Measurements from ENCODE around the gene PPM1B.

The PPM1B gene

GRCh38 chr2:44167311-44167907 lies 1.3 kb upstream of the PPM1B start (continued):
- TF ChIP-seq, protein P1, sequence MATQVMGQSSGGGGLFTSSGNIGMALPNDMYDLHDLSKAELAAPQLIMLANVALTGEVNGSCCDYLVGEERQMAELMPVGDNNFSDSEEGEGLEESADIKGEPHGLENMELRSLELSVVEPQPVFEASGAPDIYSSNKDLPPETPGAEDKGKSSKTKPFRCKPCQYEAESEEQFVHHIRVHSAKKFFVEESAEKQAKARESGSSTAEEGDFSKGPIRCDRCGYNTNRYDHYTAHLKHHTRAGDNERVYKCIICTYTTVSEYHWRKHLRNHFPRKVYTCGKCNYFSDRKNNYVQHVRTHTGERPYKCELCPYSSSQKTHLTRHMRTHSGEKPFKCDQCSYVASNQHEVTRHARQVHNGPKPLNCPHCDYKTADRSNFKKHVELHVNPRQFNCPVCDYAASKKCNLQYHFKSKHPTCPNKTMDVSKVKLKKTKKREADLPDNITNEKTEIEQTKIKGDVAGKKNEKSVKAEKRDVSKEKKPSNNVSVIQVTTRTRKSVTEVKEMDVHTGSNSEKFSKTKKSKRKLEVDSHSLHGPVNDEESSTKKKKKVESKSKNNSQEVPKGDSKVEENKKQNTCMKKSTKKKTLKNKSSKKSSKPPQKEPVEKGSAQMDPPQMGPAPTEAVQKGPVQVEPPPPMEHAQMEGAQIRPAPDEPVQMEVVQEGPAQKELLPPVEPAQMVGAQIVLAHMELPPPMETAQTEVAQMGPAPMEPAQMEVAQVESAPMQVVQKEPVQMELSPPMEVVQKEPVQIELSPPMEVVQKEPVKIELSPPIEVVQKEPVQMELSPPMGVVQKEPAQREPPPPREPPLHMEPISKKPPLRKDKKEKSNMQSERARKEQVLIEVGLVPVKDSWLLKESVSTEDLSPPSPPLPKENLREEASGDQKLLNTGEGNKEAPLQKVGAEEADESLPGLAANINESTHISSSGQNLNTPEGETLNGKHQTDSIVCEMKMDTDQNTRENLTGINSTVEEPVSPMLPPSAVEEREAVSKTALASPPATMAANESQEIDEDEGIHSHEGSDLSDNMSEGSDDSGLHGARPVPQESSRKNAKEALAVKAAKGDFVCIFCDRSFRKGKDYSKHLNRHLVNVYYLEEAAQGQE (tag by site-specific recombination; IDR thresholded peaks at IDR 0.05), result 0 out of 2 replicates have a peak, but pooled peaks have one; percentile 27
- TF ChIP-seq ZNF292 (tag by site-specific recombination; IDR thresholded peaks at IDR 0.05; ENCODE audit: borderline replicate concordance, low read depth) (no peak), ZNF335 (tag by site-specific recombination; conservative IDR thresholded peaks at IDR 0.05) (peak; percentile 62; the same call in 1 of the 2 replicates), ZNF266 (tag by site-specific recombination; IDR thresholded peaks at IDR 0.05; ENCODE audit: low read depth) (no peak), IKZF3 (tag by site-specific recombination; IDR thresholded peaks at IDR 0.05) (peak; percentile 60), ZNF121 (tag by site-specific recombination; IDR thresholded peaks at IDR 0.05) (no peak), ZNF843 (tag by site-specific recombination; IDR thresholded peaks at IDR 0.05) (no peak), ZBTB21 (tag by site-specific recombination; IDR thresholded peaks at IDR 0.05) (no peak), ZEB2 (tag by site-specific recombination; IDR thresholded peaks at IDR 0.05) (peak; percentile 85), ZNF174 (tag by site-specific recombination; IDR thresholded peaks at IDR 0.05) (no peak), ZFP69B (tag by site-specific recombination; IDR thresholded peaks at IDR 0.05) (no peak), KLF16 (tag by site-specific recombination; IDR thresholded peaks at IDR 0.05) (no peak), ZNF530 (tag by site-specific recombination; IDR thresholded peaks at IDR 0.05; ENCODE audit: low read depth) (no peak), ZNF274 (IDR thresholded peaks at IDR 0.05; ENCODE audit: low read length) (no peak), ZNF274 (tag by site-specific recombination; IDR thresholded peaks at IDR 0.05; ENCODE audit: borderline replicate concordance) (no peak), ZNF138 (tag by site-specific recombination; IDR thresholded peaks at IDR 0.05; ENCODE audit: borderline replicate concordance) (no peak), GLIS1 (tag by site-specific recombination; IDR thresholded peaks at IDR 0.05) (no peak), ZNF23 (tag by site-specific recombination; IDR thresholded peaks at IDR 0.05; ENCODE audit: borderline replicate concordance) (no peak), ZNF571 (tag by site-specific recombination; IDR thresholded peaks at IDR 0.05) (no peak), ZNF658 (tag by site-specific recombination; IDR thresholded peaks at IDR 0.05) (no peak), ZNF792 (tag by site-specific recombination; IDR thresholded peaks at IDR 0.05) (peak; percentile 83)
- TF ChIP-seq, protein P2, sequence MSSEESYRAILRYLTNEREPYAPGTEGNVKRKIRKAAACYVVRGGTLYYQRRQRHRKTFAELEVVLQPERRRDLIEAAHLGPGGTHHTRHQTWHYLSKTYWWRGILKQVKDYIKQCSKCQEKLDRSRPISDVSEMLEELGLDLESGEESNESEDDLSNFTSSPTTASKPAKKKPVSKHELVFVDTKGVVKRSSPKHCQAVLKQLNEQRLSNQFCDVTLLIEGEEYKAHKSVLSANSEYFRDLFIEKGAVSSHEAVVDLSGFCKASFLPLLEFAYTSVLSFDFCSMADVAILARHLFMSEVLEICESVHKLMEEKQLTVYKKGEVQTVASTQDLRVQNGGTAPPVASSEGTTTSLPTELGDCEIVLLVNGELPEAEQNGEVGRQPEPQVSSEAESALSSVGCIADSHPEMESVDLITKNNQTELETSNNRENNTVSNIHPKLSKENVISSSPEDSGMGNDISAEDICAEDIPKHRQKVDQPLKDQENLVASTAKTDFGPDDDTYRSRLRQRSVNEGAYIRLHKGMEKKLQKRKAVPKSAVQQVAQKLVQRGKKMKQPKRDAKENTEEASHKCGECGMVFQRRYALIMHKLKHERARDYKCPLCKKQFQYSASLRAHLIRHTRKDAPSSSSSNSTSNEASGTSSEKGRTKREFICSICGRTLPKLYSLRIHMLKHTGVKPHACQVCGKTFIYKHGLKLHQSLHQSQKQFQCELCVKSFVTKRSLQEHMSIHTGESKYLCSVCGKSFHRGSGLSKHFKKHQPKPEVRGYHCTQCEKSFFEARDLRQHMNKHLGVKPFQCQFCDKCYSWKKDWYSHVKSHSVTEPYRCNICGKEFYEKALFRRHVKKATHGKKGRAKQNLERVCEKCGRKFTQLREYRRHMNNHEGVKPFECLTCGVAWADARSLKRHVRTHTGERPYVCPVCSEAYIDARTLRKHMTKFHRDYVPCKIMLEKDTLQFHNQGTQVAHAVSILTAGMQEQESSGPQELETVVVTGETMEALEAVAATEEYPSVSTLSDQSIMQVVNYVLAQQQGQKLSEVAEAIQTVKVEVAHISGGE (tag by site-specific recombination; conservative IDR thresholded peaks at IDR 0.05; ENCODE audit: low read depth), result 0 out of 2 replicates have a peak, but pooled peaks have one; percentile 29
- TF ChIP-seq, protein P3, sequence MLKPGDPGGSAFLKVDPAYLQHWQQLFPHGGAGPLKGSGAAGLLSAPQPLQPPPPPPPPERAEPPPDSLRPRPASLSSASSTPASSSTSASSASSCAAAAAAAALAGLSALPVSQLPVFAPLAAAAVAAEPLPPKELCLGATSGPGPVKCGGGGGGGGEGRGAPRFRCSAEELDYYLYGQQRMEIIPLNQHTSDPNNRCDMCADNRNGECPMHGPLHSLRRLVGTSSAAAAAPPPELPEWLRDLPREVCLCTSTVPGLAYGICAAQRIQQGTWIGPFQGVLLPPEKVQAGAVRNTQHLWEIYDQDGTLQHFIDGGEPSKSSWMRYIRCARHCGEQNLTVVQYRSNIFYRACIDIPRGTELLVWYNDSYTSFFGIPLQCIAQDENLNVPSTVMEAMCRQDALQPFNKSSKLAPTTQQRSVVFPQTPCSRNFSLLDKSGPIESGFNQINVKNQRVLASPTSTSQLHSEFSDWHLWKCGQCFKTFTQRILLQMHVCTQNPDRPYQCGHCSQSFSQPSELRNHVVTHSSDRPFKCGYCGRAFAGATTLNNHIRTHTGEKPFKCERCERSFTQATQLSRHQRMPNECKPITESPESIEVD (tag by site-specific recombination; IDR thresholded peaks at IDR 0.05), result no peak
- TF ChIP-seq, protein P4, sequence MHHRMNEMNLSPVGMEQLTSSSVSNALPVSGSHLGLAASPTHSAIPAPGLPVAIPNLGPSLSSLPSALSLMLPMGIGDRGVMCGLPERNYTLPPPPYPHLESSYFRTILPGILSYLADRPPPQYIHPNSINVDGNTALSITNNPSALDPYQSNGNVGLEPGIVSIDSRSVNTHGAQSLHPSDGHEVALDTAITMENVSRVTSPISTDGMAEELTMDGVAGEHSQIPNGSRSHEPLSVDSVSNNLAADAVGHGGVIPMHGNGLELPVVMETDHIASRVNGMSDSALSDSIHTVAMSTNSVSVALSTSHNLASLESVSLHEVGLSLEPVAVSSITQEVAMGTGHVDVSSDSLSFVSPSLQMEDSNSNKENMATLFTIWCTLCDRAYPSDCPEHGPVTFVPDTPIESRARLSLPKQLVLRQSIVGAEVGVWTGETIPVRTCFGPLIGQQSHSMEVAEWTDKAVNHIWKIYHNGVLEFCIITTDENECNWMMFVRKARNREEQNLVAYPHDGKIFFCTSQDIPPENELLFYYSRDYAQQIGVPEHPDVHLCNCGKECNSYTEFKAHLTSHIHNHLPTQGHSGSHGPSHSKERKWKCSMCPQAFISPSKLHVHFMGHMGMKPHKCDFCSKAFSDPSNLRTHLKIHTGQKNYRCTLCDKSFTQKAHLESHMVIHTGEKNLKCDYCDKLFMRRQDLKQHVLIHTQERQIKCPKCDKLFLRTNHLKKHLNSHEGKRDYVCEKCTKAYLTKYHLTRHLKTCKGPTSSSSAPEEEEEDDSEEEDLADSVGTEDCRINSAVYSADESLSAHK (tag by site-specific recombination; IDR thresholded peaks at IDR 0.05), result no peak
- TF ChIP-seq, protein P5, sequence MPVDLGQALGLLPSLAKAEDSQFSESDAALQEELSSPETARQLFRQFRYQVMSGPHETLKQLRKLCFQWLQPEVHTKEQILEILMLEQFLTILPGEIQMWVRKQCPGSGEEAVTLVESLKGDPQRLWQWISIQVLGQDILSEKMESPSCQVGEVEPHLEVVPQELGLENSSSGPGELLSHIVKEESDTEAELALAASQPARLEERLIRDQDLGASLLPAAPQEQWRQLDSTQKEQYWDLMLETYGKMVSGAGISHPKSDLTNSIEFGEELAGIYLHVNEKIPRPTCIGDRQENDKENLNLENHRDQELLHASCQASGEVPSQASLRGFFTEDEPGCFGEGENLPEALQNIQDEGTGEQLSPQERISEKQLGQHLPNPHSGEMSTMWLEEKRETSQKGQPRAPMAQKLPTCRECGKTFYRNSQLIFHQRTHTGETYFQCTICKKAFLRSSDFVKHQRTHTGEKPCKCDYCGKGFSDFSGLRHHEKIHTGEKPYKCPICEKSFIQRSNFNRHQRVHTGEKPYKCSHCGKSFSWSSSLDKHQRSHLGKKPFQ (tag by site-specific recombination; IDR thresholded peaks at IDR 0.05), result no peak
